Mucosa of descending colon (tissue), 3 donors: Measurements from ENCODE around the gene CELSR2. TPM values are rescaled to one million over a fixed set of nuclear protein-coding genes. Genes with fewer than 3 reads are reported as not detected.

Experiments used
- ATAC-seq: fragments of 200-7000 bp; cut with Tn5 transposase; one replicate; pipeline ENCODE4 v1.9.1; 2020; ENCODE audit warnings: mild to moderate bottlenecking, moderate library complexity
- DNase-seq, 3 donors: peaks; one replicate each; pipeline ENCODE4 v3.0.0-alpha.2; 2020
- H3K36me3 ChIP-seq: fragments of 200-600 bp; one replicate; pipeline ENCODE4 v1.8.0; 2021; ENCODE audit warnings: low read depth, mild to moderate bottlenecking
- H3K4me1 ChIP-seq: fragments of 200-600 bp; one replicate; pipeline ENCODE4 v1.8.0; 2021; ENCODE audit warnings: low read depth, mild to moderate bottlenecking
- H3K4me3 ChIP-seq: fragments of 200-600 bp; one replicate; pipeline ENCODE4 v1.8.0; 2021; ENCODE audit warnings: mild to moderate bottlenecking
- H3K9me3 ChIP-seq: fragments of 200-600 bp; one replicate; pipeline ENCODE4 v1.8.0; 2021; ENCODE audit warnings: mild to moderate bottlenecking
- CTCF ChIP-seq: fragments of 200-600 bp; IDR thresholded peaks from one replicate; pipeline ENCODE4 v1.8.0; 2022; ENCODE audit warnings: antibody characterized with exemption, mild to moderate bottlenecking
- intact Hi-C, 2 donors: fragments of 100-400 bp; cut with DNase I in 1 of 2; cut with micrococcal nuclease in 1 of 2; formaldehyde crosslinking; loops; one replicate each; pipeline versions ENCODE4 v1.11.0 to v1.11.1; 2022; cut with DNase I, micrococcal nuclease
- total RNA-seq, 3 donors: library from RNA; stranded (reverse); fragmentation: NEBNext Ultra II Directional in 2 of 3; extraction: Animal tissue kit (Norgen Biotek cat#: 25700) in 2 of 3; gene quantifications; one replicate each; pipeline versions ENCODE4 v1.2.1 to v1.2.4, GENCODE V29; 2021 to 2023
- donor health status: DM: no; HTN: no; CAD: no; lungs with moderate emphysema.
- donor health status: DM: no; HTN: no; CAD: no.
- donor health status: DM: no; HTN: yes; CAD: no.

Gene CELSR2
- total RNA-seq, 3 donors from 2014 or later: 2.8 to 14.7 (median 3.2) TPM

GRCh38 chr1:109261006-109261405 lies 11.7 kb downstream of the CELSR2 start:
- no peak overlapping the region for H3K4me3 ChIP-seq
- ATAC-seq (no peak), DNase-seq (peak in 1 of 3 donors; percentile 29)
- no peaks in the 10 kb centered on the region for H3K36me3 ChIP-seq
- intact Hi-C loops: loop anchor here in 1 of 2 donors (5.0 kb wide), 1 partner anchor 136 kb away; the partner anchor contains the start of gene SORT1
- no peaks in the 10 kb centered on the region for H3K9me3 ChIP-seq
- TF ChIP-seq CTCF: no peak
- H3K4me1 ChIP-seq: no peaks in the 10 kb centered on the region

GRCh38 chr1:109261578-109261977 lies 12.2 kb downstream of the CELSR2 start:
- Histone ChIP-seq H3K4me1 (no peaks in the 10 kb centered on the region), H3K36me3 (no peaks in the 10 kb centered on the region), H3K4me3 (no peak overlapping the region), H3K9me3 (no peaks in the 10 kb centered on the region)
- intact Hi-C loops: loop anchor here in 1 of 2 donors (5.0 kb wide), 1 partner anchor 136 kb away; the partner anchor contains the start of gene SORT1
- no peak for TF ChIP-seq CTCF
- ATAC-seq (no peak), DNase-seq (no peak)

GRCh38 chr1:109262231-109263055 lies 13.1 kb downstream of the CELSR2 start:
- DNase-seq (peak in 1 of 3 donors; percentile 49), ATAC-seq (no peak)
- no peak for TF ChIP-seq CTCF
- intact Hi-C loops: loop anchor here in 1 of 2 donors (5.0 kb wide), 1 partner anchor 135 kb away; the partner anchor contains the start of gene SORT1
- Histone ChIP-seq H3K4me3 (no peak overlapping the region), H3K36me3 (no peaks in the 10 kb centered on the region), H3K9me3 (no peaks in the 10 kb centered on the region), H3K4me1 (no peaks in the 10 kb centered on the region)

- Histone ChIP-seq H3K36me3 (no peaks in the 10 kb centered on the region), H3K9me3 (no peaks in the 10 kb centered on the region), H3K4me3 (no peak overlapping the region), H3K4me1 (no peaks in the 10 kb centered on the region)
- ATAC-seq (peak; percentile 2), DNase-seq (no peak)
- TF ChIP-seq CTCF: no peak
- intact Hi-C loops: loop anchor here in 1 of 2 donors (5.0 kb wide), 1 partner anchor 134 kb away; the partner anchor contains the start of gene SORT1
Observed at GRCh38 chr1:109263234-109263596, 13.9 kb downstream of the CELSR2 start.

- Histone ChIP-seq H3K4me1 (no peaks in the 10 kb centered on the region), H3K36me3 (no peaks in the 10 kb centered on the region), H3K4me3 (no peak overlapping the region), H3K9me3 (no peaks in the 10 kb centered on the region)
- peak; percentile 92 for TF ChIP-seq CTCF
- ATAC-seq (peak; percentile 95), DNase-seq (peak; percentile 86 to 90 (median 87))
- intact Hi-C loops: loop anchor here in 1 of 2 donors (5.0 kb wide), 1 partner anchor 134 kb away; the partner anchor contains the start of gene SORT1
Observed at GRCh38 chr1:109263597-109264378, 14.4 kb downstream of the CELSR2 start.
